NCI-H748 (cell line): ENCODE results near the gene KLHL29.
A peak's percentile ranks its signal among the peaks of the same experiment; 100 is the strongest.

Experiments used
- DNase-seq: peaks from one replicate; lab custom pipeline; 2025; ENCODE audit not compliant: unreplicated experiment; lab: John Stamatoyannopoulos, UW

Gene KLHL29

GRCh38 chr2:23544589-23545295, 159.8 kb downstream of the KLHL29 start:
- DNase-seq, result no peak

GRCh38 chr2:23545396-23545795, 160.4 kb downstream of the KLHL29 start:
- DNase-seq, result no peak

- DNase-seq, result no peak
These were observed 160.8 kb downstream of the KLHL29 start for GRCh38 chr2:23545811-23546210.

- DNase-seq, result no peak
These were observed 161.9 kb downstream of the KLHL29 start for GRCh38 chr2:23546913-23547312.

GRCh38 chr2:23547725-23548124, 162.7 kb downstream of the KLHL29 start:
- DNase-seq, result no peak

GRCh38 chr2:23548143-23548769, 163.3 kb downstream of the KLHL29 start:
- DNase-seq, result peak; percentile 20

GRCh38 chr2:23549051-23549450, 164.1 kb downstream of the KLHL29 start:
- peak; percentile 93 for DNase-seq

- DNase-seq, result no peak
These were observed 165.0 kb downstream of the KLHL29 start for GRCh38 chr2:23549821-23550530.

GRCh38 chr2:23550553-23550952, 165.6 kb downstream of the KLHL29 start:
- DNase-seq, result no peak

- DNase-seq, result no peak
These were observed 166.9 kb downstream of the KLHL29 start for GRCh38 chr2:23551875-23552274.

- DNase-seq, result no peak
These were observed 168.6 kb downstream of the KLHL29 start for GRCh38 chr2:23553561-23553960.

- DNase-seq, result no peak
These were observed 169.2 kb downstream of the KLHL29 start for GRCh38 chr2:23554054-23554697.

GRCh38 chr2:23555944-23556343, 171.0 kb downstream of the KLHL29 start:
- DNase-seq, result no peak

- peak; percentile 87 for DNase-seq
These were observed 171.9 kb downstream of the KLHL29 start for GRCh38 chr2:23556929-23557328.

- no peak for DNase-seq
These were observed 172.5 kb downstream of the KLHL29 start for GRCh38 chr2:23557455-23557854.

GRCh38 chr2:23559561-23560239, 174.7 kb downstream of the KLHL29 start:
- no peak for DNase-seq

GRCh38 chr2:23561088-23561487, 176.1 kb downstream of the KLHL29 start:
- DNase-seq, result no peak

GRCh38 chr2:23561544-23561943, 176.6 kb downstream of the KLHL29 start:
- no peak for DNase-seq

GRCh38 chr2:23562143-23562542, 177.2 kb downstream of the KLHL29 start:
- DNase-seq, result no peak

- no peak for DNase-seq
These were observed 178.2 kb downstream of the KLHL29 start for GRCh38 chr2:23563151-23563550.
